ENCODE measurements around the gene SCNN1A. TPM values are rescaled to one million over a fixed set of nuclear protein-coding genes. Genes with fewer than 3 reads are reported as not detected.

Gene SCNN1A
- total RNA-seq, 4 donors from 2014 or later: 88.9 to 266 (median 111) TPM

DNA sequence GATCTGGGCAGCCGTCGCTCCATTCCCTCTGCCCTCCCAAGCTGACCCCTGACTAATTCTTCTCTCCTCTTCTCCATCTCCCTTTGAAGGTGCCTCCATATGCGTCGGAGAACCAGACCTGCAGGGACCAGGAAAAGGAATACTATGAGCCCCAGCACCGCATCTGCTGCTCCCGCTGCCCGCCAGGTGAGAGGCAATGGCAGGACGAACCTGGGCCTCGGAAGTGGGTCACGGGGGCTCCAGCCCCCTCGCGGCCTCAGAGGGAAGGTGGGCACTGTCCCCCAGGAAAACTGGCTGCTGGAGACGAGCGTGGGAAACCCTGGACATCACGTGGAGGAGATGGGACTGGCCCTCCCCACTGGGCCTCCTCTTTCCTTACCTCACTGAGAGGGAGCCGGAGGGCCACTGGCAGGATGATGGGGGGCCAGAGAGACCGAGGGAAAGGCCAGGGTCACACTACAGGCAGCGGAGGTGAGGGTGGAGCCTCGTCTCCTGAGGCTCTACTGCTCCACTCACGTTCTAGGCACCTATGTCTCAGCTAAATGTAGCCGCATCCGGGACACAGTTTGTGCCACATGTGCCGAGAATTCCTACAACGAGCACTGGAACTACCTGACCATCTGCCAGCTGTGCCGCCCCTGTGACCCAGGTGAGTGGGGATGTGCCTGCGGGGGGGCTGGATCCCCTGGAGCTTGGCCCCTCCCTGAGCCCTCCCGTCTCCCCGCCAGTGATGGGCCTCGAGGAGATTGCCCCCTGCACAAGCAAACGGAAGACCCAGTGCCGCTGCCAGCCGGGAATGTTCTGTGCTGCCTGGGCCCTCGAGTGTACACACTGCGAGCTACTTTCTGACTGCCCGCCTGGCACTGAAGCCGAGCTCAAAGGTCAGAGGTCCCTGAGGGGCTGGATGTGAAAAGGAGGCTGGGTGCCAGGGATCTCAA is 9.4 kb upstream of the SCNN1A start:
- no peak for TF ChIP-seq POLR2A (IDR thresholded peaks at IDR 0.05)
- TF ChIP-seq, protein P1, sequence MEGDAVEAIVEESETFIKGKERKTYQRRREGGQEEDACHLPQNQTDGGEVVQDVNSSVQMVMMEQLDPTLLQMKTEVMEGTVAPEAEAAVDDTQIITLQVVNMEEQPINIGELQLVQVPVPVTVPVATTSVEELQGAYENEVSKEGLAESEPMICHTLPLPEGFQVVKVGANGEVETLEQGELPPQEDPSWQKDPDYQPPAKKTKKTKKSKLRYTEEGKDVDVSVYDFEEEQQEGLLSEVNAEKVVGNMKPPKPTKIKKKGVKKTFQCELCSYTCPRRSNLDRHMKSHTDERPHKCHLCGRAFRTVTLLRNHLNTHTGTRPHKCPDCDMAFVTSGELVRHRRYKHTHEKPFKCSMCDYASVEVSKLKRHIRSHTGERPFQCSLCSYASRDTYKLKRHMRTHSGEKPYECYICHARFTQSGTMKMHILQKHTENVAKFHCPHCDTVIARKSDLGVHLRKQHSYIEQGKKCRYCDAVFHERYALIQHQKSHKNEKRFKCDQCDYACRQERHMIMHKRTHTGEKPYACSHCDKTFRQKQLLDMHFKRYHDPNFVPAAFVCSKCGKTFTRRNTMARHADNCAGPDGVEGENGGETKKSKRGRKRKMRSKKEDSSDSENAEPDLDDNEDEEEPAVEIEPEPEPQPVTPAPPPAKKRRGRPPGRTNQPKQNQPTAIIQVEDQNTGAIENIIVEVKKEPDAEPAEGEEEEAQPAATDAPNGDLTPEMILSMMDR (IDR thresholded peaks at IDR 0.05): no peak
- WGBS, 2 donors: 33 to 52% methylated on average over 4 to 10 of the region's 36 CpGs
- H3K9me3 ChIP-seq: no peaks in the 10 kb centered on the region
- no peaks in the 10 kb centered on the region for H3K27me3 ChIP-seq
- peaks cover 12 to 40% (median 14%) of the 10 kb centered on the region in 3 donors for H3K36me3 ChIP-seq
- intact Hi-C loops (cut with DNase I): no loop called here
- peak overlapping the region; percentile 94 to 99 (median 98) for H3K27ac ChIP-seq
- peaks cover 48 to 81% (median 59%) of the 10 kb centered on the region in 3 donors for H3K4me1 ChIP-seq
- peak overlapping the region; percentile 66 to 97 (median 90) for H3K4me3 ChIP-seq
- DNase-seq: no peak

DNA sequence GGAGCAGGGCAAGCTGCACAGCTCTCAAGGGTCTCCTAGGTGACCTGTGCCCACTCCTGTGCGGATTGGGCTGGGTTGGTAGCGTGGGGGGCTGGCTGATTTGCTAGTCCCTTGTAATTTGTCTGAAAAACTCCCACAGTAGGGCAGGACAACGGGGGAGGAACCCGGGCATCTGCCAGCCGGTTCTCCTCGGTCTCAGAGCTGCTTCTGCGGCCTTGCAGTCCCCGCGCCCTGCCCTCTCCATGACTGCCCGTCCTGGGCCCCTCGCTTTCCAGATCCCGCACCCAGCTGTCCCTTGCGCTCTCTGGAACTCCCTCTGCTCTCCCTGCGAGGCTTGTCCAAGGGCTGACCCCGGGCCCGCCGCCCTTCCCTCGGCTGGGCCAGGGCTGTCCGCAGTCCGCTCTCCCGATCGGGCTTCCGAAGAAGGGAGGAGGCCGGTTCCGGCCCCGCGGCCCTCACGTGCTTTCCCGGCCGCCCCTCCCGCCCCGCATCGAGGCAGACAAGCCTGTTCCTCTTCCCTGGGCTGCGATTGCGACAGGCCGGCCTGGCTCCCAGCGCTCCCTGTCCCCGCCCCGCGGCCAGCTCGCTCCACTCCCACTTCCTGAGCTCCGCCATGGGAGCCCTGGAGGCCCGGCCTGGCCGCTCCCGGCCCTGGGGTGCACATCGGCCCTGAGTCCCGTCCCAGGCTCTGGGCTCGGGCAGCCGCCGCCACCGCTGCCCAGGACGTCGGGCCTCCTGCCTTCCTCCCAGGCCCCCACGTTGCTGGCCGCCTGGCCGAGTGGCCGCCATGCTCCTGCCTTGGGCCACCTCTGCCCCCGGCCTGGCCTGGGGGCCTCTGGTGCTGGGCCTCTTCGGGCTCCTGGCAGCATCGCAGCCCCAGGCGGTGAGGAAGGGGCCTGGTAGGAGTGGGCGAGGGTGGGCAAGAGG is 8.5 kb upstream of the SCNN1A start, which contains the start of gene LTBR:
TSS of gene LTBR (plus strand) at position 591 of the 927 bp plus-strand sequence. CDS start at position 788, 197 bp downstream.
- Histone ChIP-seq H3K36me3 (peaks cover 8 to 30% (median 10%) of the 10 kb centered on the region in 3 donors), H3K9me3 (no peaks in the 10 kb centered on the region), H3K4me3 (peak within 1 kb of the TSS; percentile 66 to 97 (median 90)), H3K27ac (peak within 1 kb of the TSS; percentile 94 to 99 (median 98)), H3K27me3 (no peaks in the 10 kb centered on the region), H3K4me1 (peaks cover 51 to 87% (median 63%) of the 10 kb centered on the region in 3 donors)
- intact Hi-C loops (cut with DNase I): no loop called here
- WGBS, 2 donors: 4 to 20% methylated on average over 10 to 14 of the region's 62 CpGs
- TF ChIP-seq, protein P1 (IDR thresholded peaks at IDR 0.05): peak in 2 of 6 experiments; percentile 9 to 12
- TF ChIP-seq POLR2A (IDR thresholded peaks at IDR 0.05): peak in 2 of 4 donors; percentile 81 to 88
- peak; percentile 62 for DNase-seq

DNA sequence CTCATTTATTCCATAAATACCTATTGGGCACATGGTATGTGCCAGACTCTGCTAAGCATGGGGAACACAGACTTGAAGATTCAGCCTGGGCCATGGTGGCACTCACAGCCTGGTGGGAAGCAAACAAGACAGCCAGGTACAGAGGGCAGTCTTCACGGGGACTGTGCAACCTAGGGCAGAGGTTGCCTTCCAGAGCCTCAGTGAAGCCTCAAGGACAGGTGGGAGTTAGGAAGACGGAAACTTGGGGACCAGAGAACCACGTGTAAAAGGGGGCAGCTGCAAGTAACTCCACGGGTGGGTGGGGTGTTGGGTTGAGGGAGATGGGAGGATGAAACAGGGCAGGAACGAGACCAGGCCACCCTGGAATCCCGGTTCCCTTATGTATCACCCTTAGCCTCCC is 7.6 kb upstream of the SCNN1A start:
- peaks cover 6 to 22% (median 7%) of the 10 kb centered on the region in 3 donors for H3K36me3 ChIP-seq
- DNase-seq: no peak
- WGBS, 2 donors: 71 to 76% methylated on average over 6 of the region's 6 CpGs
- TF ChIP-seq POLR2A (IDR thresholded peaks at IDR 0.05): no peak
- TF ChIP-seq, protein P1 (IDR thresholded peaks at IDR 0.05): no peak
- H3K27me3 ChIP-seq: no peaks in the 10 kb centered on the region
- H3K9me3 ChIP-seq: no peaks in the 10 kb centered on the region
- peak overlapping the region in 3 of 4 donors; percentile 66 to 97 (median 90) for H3K4me3 ChIP-seq
- peaks cover 56 to 87% (median 69%) of the 10 kb centered on the region in 3 donors for H3K4me1 ChIP-seq
- H3K27ac ChIP-seq: peak overlapping the region; percentile 94 to 99 (median 98)
- intact Hi-C loops (cut with DNase I): no loop called here

DNA sequence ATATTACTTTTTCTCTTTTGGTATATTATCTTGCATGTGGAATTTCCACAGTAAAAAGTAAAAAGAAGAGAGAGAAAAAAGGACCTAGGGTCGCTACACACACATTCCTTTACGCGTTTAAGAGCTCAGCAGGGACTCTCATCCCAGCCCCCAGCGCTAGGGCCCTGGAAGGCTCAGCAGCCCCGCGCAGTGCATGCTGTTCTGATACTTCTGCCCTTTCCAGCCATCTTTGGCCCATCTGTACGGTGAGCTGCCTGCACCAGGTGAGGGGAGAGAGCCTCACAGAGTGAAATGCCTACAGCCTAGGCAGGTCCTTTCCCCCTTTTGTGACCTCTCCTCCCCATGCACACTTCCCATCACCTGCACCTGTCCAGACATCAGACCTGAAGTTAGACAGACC is 7.0 kb upstream of the SCNN1A start:
- TF ChIP-seq, protein P1 (IDR thresholded peaks at IDR 0.05): no peak
- TF ChIP-seq POLR2A (IDR thresholded peaks at IDR 0.05): no peak
- Histone ChIP-seq H3K36me3 (peaks cover 3 to 17% (median 4%) of the 10 kb centered on the region in 3 donors), H3K4me3 (no peak overlapping the region), H3K27ac (peak overlapping the region in 3 of 4 donors; percentile 94 to 98 (median 97)), H3K27me3 (no peaks in the 10 kb centered on the region), H3K9me3 (no peaks in the 10 kb centered on the region), H3K4me1 (peaks cover 52 to 87% (median 69%) of the 10 kb centered on the region in 3 donors)
- intact Hi-C loops (cut with DNase I): no loop called here
- 85 to 89% methylated on average over 6 to 7 of the region's 7 CpGs for WGBS, 2 donors
- DNase-seq: no peak
